Mucosa of rectum (tissue), 2 donors: ENCODE data around the gene RASSF5.

Experiments used
- H3K27ac ChIP-seq, 2 donors: one replicate each; pipeline ENCODE4 v1.7.0; 2013; ENCODE audit warnings: inconsistent platforms in 2 of 2, low read depth in 2 of 2, low read length in 2 of 2
- H3K27me3 ChIP-seq, 2 donors: one replicate each; pipeline ENCODE4 v1.7.0; 2013; ENCODE audit warnings: low read length in 2 of 2; ENCODE audit not compliant: control insufficient read depth in 2 of 2, insufficient read depth in 2 of 2
- H3K36me3 ChIP-seq, 2 donors: one replicate each; pipeline ENCODE4 v1.7.0; 2013; ENCODE audit warnings: low read length in 2 of 2; ENCODE audit not compliant: control insufficient read depth in 2 of 2, insufficient read depth in 2 of 2
- H3K4me1 ChIP-seq, 2 donors: one replicate each; pipeline ENCODE4 v1.7.0; 2013; ENCODE audit warnings: low read length in 2 of 2, mild to moderate bottlenecking in 1 of 2; ENCODE audit not compliant: control insufficient read depth in 2 of 2, insufficient read depth in 2 of 2
- H3K4me3 ChIP-seq, 2 donors: one replicate each; pipeline ENCODE4 v1.7.0; 2013; ENCODE audit warnings: low read length in 2 of 2
- H3K9ac ChIP-seq, 2 donors: one replicate each; pipeline ENCODE4 v1.7.0; 2013; ENCODE audit warnings: low read length in 2 of 2, low read depth in 1 of 2, mild to moderate bottlenecking in 1 of 2
- H3K9me3 ChIP-seq, 2 donors: one replicate each; pipeline ENCODE4 v1.7.0; 2013; ENCODE audit warnings: low read length in 2 of 2; ENCODE audit not compliant: control insufficient read depth in 2 of 2
- donor health status: healthy.
- donor health status: Normal muscosa, but diverticular disease.

The RASSF5 gene

GRCh38 chr1:206593351-206593925, 86.1 kb downstream of the RASSF5 start:
- no peak overlapping the region for H3K4me3 ChIP-seq
- no peaks in the 10 kb centered on the region for H3K9me3 ChIP-seq
- H3K27ac ChIP-seq, result no peak overlapping the region
- H3K4me1 ChIP-seq, result no peaks in the 10 kb centered on the region
- H3K36me3 ChIP-seq, result peaks cover 52 to 53% of the 10 kb centered on the region in 2 donors
- no peaks in the 10 kb centered on the region for H3K27me3 ChIP-seq
- H3K9ac ChIP-seq, result no peak overlapping the region

- H3K27me3 ChIP-seq, result no peaks in the 10 kb centered on the region
- H3K4me3 ChIP-seq, result no peak overlapping the region
- H3K4me1 ChIP-seq, result no peaks in the 10 kb centered on the region
- peaks cover 63 to 73% of the 10 kb centered on the region in 2 donors for H3K36me3 ChIP-seq
- H3K9ac ChIP-seq, result no peak overlapping the region
- no peaks in the 10 kb centered on the region for H3K9me3 ChIP-seq
- no peak overlapping the region for H3K27ac ChIP-seq
Measured at GRCh38 chr1:206595581-206596318, 88.4 kb downstream of the RASSF5 start.

- no peaks in the 10 kb centered on the region for H3K9me3 ChIP-seq
- H3K9ac ChIP-seq, result no peak overlapping the region
- H3K4me3 ChIP-seq, result no peak overlapping the region
- H3K36me3 ChIP-seq, result peaks cover 58 to 75% of the 10 kb centered on the region in 2 donors
- H3K27me3 ChIP-seq, result no peaks in the 10 kb centered on the region
- H3K4me1 ChIP-seq, result no peaks in the 10 kb centered on the region
- no peak overlapping the region for H3K27ac ChIP-seq
Measured at GRCh38 chr1:206596319-206596666, 89.0 kb downstream of the RASSF5 start.

- Histone ChIP-seq H3K4me1 (no peaks in the 10 kb centered on the region), H3K9ac (no peak overlapping the region), H3K27me3 (no peaks in the 10 kb centered on the region), H3K36me3 (peaks cover 44 to 72% of the 10 kb centered on the region in 2 donors), H3K9me3 (no peaks in the 10 kb centered on the region), H3K27ac (no peak overlapping the region), H3K4me3 (no peak overlapping the region)
Measured at GRCh38 chr1:206600527-206600926, 93.2 kb downstream of the RASSF5 start.

GRCh38 chr1:206604861-206605260, 97.5 kb downstream of the RASSF5 start:
- H3K9ac ChIP-seq, result no peak overlapping the region
- peaks cover 32 to 55% of the 10 kb centered on the region in 2 donors for H3K36me3 ChIP-seq
- H3K4me3 ChIP-seq, result no peak overlapping the region
- H3K27ac ChIP-seq, result no peak overlapping the region
- no peaks in the 10 kb centered on the region for H3K9me3 ChIP-seq
- H3K4me1 ChIP-seq, result no peaks in the 10 kb centered on the region
- H3K27me3 ChIP-seq, result no peaks in the 10 kb centered on the region

GRCh38 chr1:206606867-206607266, 99.5 kb downstream of the RASSF5 start:
- no peaks in the 10 kb centered on the region for H3K27me3 ChIP-seq
- H3K9ac ChIP-seq, result no peak overlapping the region
- peaks cover 6% of the 10 kb centered on the region in 2 donors for H3K4me1 ChIP-seq
- no peaks in the 10 kb centered on the region for H3K9me3 ChIP-seq
- H3K4me3 ChIP-seq, result no peak overlapping the region
- H3K36me3 ChIP-seq, result peaks cover 26 to 40% of the 10 kb centered on the region in 2 donors
- no peak overlapping the region for H3K27ac ChIP-seq

GRCh38 chr1:206608108-206608698, 100.9 kb downstream of the RASSF5 start:
- Histone ChIP-seq H3K27ac (no peak overlapping the region), H3K9me3 (no peaks in the 10 kb centered on the region), H3K36me3 (peaks cover 13 to 27% of the 10 kb centered on the region in 2 donors), H3K4me1 (peaks cover 6% of the 10 kb centered on the region in 2 donors), H3K27me3 (no peaks in the 10 kb centered on the region), H3K4me3 (no peak overlapping the region), H3K9ac (no peak overlapping the region)

- no peak overlapping the region for H3K27ac ChIP-seq
- H3K4me3 ChIP-seq, result no peak overlapping the region
- no peaks in the 10 kb centered on the region for H3K27me3 ChIP-seq
- H3K9ac ChIP-seq, result no peak overlapping the region
- H3K4me1 ChIP-seq, result peaks cover 6% of the 10 kb centered on the region in 2 donors
- H3K9me3 ChIP-seq, result no peaks in the 10 kb centered on the region
- peaks cover 13 to 20% of the 10 kb centered on the region in 2 donors for H3K36me3 ChIP-seq
Measured at GRCh38 chr1:206609229-206609991, 102.1 kb downstream of the RASSF5 start.

GRCh38 chr1:206612129-206612876, 105.0 kb downstream of the RASSF5 start, which contains the start of gene EIF2D:
Gene EIF2D, minus strand, starts transcription at chr1:206612465. Its CDS starts 123 bp downstream, at chr1:206612342.
- Histone ChIP-seq H3K4me1 (peaks cover 6% of the 10 kb centered on the region in 2 donors), H3K27me3 (no peaks in the 10 kb centered on the region), H3K36me3 (peaks cover 4 to 8% of the 10 kb centered on the region in 2 donors), H3K4me3 (peak within 1 kb of the TSS; percentile 83 to 85), H3K9ac (peak within 1 kb of the TSS; percentile 81 to 97), H3K27ac (peak within 1 kb of the TSS; percentile 75 to 81), H3K9me3 (no peaks in the 10 kb centered on the region)
